Psoas muscle (tissue), 8 donors: ENCODE data around the gene PLEKHM1. TPM values are rescaled to one million over a fixed set of nuclear protein-coding genes. Genes with fewer than 3 reads are reported as not detected.

Source experiments
- ATAC-seq, 4 donors: fragments of 200-7000 bp; cut with Tn5 transposase; one replicate each; pipeline ENCODE4 v1.9.1; 2020; ENCODE audit warnings: moderate library complexity in 3 of 4, mild to moderate bottlenecking in 2 of 4
- DNase-seq, 2 donors: peaks; one replicate each; pipeline ENCODE4 v3.0.0-alpha.2; 2020
- H3K27ac ChIP-seq: fragments of 200-600 bp; one replicate; pipeline ENCODE4 v1.8.0; 2022
- H3K27me3 ChIP-seq, 3 donors: fragments of 200-600 bp in 1 of 3; one replicate each; pipeline versions ENCODE4 v1.6.1 to v1.8.0; 2013 to 2022; ENCODE audit warnings: low read length in 2 of 3, mild to moderate bottlenecking in 2 of 3, moderate library complexity in 1 of 3; ENCODE audit not compliant: insufficient read depth in 3 of 3
- H3K36me3 ChIP-seq, 2 donors: fragments of 200-600 bp in 1 of 2; one replicate each; pipeline versions ENCODE4 v1.6.1 to v1.8.0; 2013 to 2022; ENCODE audit warnings: low read depth in 1 of 2, mild to moderate bottlenecking in 1 of 2, moderate library complexity in 1 of 2; ENCODE audit not compliant: insufficient read depth in 1 of 2
- H3K4me1 ChIP-seq: fragments of 200-600 bp; one replicate; pipeline ENCODE4 v1.8.0; 2022
- H3K4me3 ChIP-seq: fragments of 200-600 bp; one replicate; pipeline ENCODE4 v1.8.0; 2022; ENCODE audit warnings: mild to moderate bottlenecking
- H3K9me3 ChIP-seq: fragments of 200-600 bp; one replicate; pipeline ENCODE4 v1.8.0; 2022
- WGBS, 3 donors: extraction: QIAGEN DNeasy Blood & Tissue Kit; methylation state at CpG; one replicate each; pipeline versions ENCODE4 v1.1.6 to v1.1.7; 2013; 5-methylcytosine and 5-hydroxymethylcytosine counted together
- intact Hi-C, 2 donors: fragments of 100-400 bp; cut with DNase I; formaldehyde crosslinking; loops; one replicate each; pipeline versions ENCODE4 v1.11.0 to v1.14.2; 2022
- polyA plus RNA-seq, 3 donors: library from polyadenylated mRNA; stranded (reverse); fragments of 200-250 nt; gene quantifications; one replicate each; pipeline ENCODE4 v1.2.3, GENCODE V29; 2013
- total RNA-seq, 4 donors: library from RNA; stranded (reverse); fragmentation: NEBNext Ultra II Directional in 2 of 4; extraction: Animal tissue kit (Norgen Biotek cat#: 25700) in 2 of 4; gene quantifications; one replicate each; pipeline versions ENCODE4 v1.2.1 to v1.2.4, GENCODE V29; 2021 to 2023
- TF ChIP-seq, protein P1 (sequence below): fragments of 200-600 bp; IDR thresholded peaks from one replicate; pipeline ENCODE4 v1.8.0; 2022; ENCODE audit warnings: antibody characterized with exemption
- donor health status: healthy with polysubstance abuse.
- donor health status: DM: no; HTN: no; CAD: no; lungs with moderate emphysema.
- donor health status: Bipolar disorder and iron deficiency.
- donor health status: healthy.
- donor health status: DM: yes; HTN: yes; CAD: no.
- donor health status: DM: no; HTN: no; CAD: no.
- donor health status: DM: no; HTN: no; CAD: no.
- donor health status: DM: yes; HTN: yes; CAD: no.

Gene PLEKHM1
- total and polyA plus RNA-seq, 7 donors = 13.0 to 47.6 (median 25.5) TPM

DNA sequence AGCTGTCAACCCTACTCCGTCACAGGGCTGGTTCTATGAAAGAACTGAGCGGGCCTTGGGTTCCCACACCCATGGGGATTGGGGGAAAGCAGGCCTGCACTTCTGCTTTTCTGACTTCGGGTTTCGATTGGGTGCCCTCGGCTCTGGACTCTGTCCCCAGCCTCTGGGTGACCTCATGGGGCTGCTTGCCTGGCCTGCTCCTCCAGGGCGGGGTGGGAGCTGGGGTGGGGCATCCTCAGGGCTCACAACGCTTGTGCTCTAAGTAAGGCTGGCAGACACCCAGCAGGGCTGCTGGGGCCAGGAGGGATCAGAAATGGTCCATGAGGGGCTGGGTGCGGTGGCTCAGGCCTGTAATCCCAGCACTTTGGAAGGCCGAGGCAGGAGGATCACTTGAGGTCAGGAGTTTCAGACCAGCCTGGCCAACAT lies 77.0 kb downstream of the PLEKHM1 start:
- Histone ChIP-seq H3K9me3 (no peaks in the 10 kb centered on the region), H3K4me1 (peaks cover 13% of the 10 kb centered on the region), H3K4me3 (no peak overlapping the region), H3K36me3 (no peaks in the 10 kb centered on the region), H3K27me3 (no peaks in the 10 kb centered on the region), H3K27ac (no peak overlapping the region)
- ATAC-seq (peak in 1 of 4 donors; percentile 14), DNase-seq (peak; percentile 55 to 73)
- TF ChIP-seq, protein P1, sequence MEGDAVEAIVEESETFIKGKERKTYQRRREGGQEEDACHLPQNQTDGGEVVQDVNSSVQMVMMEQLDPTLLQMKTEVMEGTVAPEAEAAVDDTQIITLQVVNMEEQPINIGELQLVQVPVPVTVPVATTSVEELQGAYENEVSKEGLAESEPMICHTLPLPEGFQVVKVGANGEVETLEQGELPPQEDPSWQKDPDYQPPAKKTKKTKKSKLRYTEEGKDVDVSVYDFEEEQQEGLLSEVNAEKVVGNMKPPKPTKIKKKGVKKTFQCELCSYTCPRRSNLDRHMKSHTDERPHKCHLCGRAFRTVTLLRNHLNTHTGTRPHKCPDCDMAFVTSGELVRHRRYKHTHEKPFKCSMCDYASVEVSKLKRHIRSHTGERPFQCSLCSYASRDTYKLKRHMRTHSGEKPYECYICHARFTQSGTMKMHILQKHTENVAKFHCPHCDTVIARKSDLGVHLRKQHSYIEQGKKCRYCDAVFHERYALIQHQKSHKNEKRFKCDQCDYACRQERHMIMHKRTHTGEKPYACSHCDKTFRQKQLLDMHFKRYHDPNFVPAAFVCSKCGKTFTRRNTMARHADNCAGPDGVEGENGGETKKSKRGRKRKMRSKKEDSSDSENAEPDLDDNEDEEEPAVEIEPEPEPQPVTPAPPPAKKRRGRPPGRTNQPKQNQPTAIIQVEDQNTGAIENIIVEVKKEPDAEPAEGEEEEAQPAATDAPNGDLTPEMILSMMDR = no peak
- intact Hi-C loops = no loop called here
- WGBS, 3 donors = 85 to 89% (median 86%) methylated on average over 9 of the region's 9 CpGs

DNA sequence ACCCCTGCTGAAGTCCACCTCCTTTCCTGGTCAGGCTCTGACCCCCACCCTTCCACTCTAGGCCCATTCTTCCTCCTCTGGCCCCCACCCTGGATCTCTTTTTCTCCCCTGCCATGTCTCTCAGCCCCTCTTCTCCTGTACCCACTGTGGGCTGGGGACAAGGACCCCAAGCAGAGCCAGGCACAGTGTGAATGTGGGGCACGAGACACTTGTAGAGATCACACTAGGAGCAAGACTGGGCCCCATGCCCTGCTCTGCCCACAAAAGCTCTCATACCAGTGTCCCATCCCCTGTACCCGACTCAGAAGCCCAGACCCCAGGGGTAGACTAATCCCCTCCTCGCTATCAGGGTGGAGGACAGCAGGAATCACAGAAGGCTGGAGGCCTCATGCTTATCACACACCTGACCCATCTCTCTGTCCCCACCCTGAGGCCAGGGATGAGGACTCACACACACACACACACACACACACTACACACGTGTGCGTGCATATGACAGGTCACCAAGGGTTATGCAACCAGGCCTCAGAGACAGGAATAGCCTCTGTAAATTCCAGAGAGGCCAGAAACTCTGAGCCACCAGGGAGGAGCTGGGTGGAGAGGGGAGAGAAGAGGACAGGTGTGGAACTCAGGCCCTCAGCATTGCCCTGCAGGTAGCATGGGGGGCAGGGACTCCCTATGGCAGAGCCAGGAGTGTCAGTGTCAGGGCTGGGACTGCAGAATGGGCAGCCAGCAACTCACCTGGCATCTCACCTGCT lies 79.0 kb downstream of the PLEKHM1 start:
- no peaks in the 10 kb centered on the region for H3K36me3 ChIP-seq
- WGBS, 3 donors = 54 to 66% (median 65%) methylated on average over 5 of the region's 5 CpGs
- TF ChIP-seq, protein P1 = no peak
- H3K27me3 ChIP-seq = no peaks in the 10 kb centered on the region
- H3K4me1 ChIP-seq = peaks cover 13% of the 10 kb centered on the region
- no peak overlapping the region for H3K27ac ChIP-seq
- intact Hi-C loops = no loop called here
- DNase-seq = peak in 1 of 2 donors; percentile 35
- no peak overlapping the region for H3K4me3 ChIP-seq
- ATAC-seq = peak; percentile 73 to 90 (median 80)
- H3K9me3 ChIP-seq = no peaks in the 10 kb centered on the region

DNA sequence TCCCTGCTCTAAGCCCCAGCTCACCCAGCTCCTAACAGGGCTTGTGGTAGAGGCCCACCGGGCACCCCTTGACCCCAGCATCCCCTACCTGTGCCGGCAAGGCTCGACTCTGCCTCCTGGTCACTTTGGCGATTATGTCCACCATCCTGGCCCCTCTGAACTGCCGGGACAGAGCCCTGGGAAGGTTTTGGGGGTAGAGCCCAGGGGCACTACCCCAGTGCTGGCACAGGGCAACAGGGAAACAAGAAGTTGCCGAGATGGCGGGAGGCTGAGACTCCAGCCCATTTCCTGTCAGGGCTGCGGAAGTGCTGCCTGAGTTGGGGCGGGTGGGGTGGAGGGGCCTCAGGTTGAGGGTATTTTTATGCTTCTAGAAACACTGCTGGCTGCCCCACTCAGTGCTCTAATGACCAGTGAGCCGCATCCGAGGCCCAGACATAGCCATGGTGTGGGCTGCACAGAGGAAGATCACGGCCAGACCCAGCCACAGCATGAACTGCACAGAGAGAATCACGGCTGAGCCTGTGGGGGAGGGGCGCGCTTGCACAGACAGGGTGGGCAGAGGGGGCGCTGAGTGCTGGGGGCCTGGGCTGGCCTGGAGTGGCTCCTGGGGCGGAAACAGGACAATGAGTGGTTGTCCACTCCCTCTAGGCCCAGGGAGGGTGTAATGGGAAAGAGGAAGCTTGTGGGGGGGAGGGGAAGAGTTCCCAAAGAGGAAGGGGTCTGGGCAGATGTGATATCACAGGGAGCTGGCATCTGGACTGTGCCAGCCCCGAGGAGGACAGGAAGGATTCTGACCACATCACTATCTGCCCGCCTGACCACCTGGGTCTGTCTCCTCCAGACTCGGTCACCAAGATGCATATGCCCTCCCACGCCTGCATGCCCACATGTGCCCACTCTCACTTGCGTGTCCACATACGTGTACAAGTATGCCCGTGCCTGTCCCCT lies 80.1 kb downstream of the PLEKHM1 start:
- WGBS, 3 donors = 73 to 75% (median 73%) methylated on average over 24 of the region's 24 CpGs
- DNase-seq (peak in 1 of 2 donors; percentile 61), ATAC-seq (peak in 1 of 4 donors; percentile 25)
- intact Hi-C loops = no loop called here
- Histone ChIP-seq H3K9me3 (no peaks in the 10 kb centered on the region), H3K4me1 (peaks cover 13% of the 10 kb centered on the region), H3K27me3 (peaks cover 0 to 8% (median 1%) of the 10 kb centered on the region in 3 donors), H3K4me3 (peak overlapping the region; percentile 48), H3K36me3 (no peaks in the 10 kb centered on the region), H3K27ac (peak overlapping the region; percentile 36)
- TF ChIP-seq, protein P1 = no peak

- peak overlapping the region; percentile 36 for H3K27ac ChIP-seq
- H3K4me1 ChIP-seq = peaks cover 13% of the 10 kb centered on the region
- TF ChIP-seq, protein P1 = no peak
- no peaks in the 10 kb centered on the region for H3K9me3 ChIP-seq
- no peak for ATAC-seq
- peak overlapping the region; percentile 48 for H3K4me3 ChIP-seq
- intact Hi-C loops = no loop called here
- H3K36me3 ChIP-seq = no peaks in the 10 kb centered on the region
- H3K27me3 ChIP-seq = peaks cover 0 to 10% (median 1%) of the 10 kb centered on the region in 3 donors
- WGBS, 3 donors = 69 to 94% (median 88%) methylated on average over 5 of the region's 5 CpGs
- peak in 1 of 2 donors; percentile 33 for DNase-seq
Measured at GRCh38 chr17:45409659-45410076, 80.9 kb downstream of the PLEKHM1 start.
